PFSK-1 (cell line): Measurements from ENCODE around the gene AREL1.
A peak's percentile ranks its signal among the peaks of the same experiment; 100 is the strongest.

Experiments
- FOXP2 ChIP-seq: optimal IDR thresholded peaks from 2 replicates; pipeline ENCODE3; 2011; ENCODE audit warnings: borderline replicate concordance, control low read depth, inconsistent platforms; ENCODE audit not compliant: insufficient read depth; ENCODE audit errors: extremely low read length, extremely low read depth
- POLR2AphosphoS5 ChIP-seq: IDR thresholded peaks from 2 replicates; pipeline ENCODE4 v1.6.1; 2012; ENCODE audit warnings: low read depth, mild to moderate bottlenecking, control low read depth, low read length, moderate library complexity
- SIN3A ChIP-seq: IDR thresholded peaks from 2 replicates; pipeline ENCODE4 v1.6.1; 2012; ENCODE audit warnings: mild to moderate bottlenecking, low read length, moderate library complexity, borderline replicate concordance; ENCODE audit not compliant: insufficient read depth
- TAF1 ChIP-seq: IDR thresholded peaks from 2 replicates; pipeline ENCODE4 v1.6.1; 2012; ENCODE audit warnings: low read length, control low read depth, borderline replicate concordance; ENCODE audit not compliant: insufficient read depth
- TF ChIP-seq, protein P1 (sequence below), 2 experiments: IDR thresholded peaks; 2 replicates each; pipeline versions ENCODE4 v1.6.1 to v1.8.0; 2011 to 2012; ENCODE audit warnings: low read depth in 2 of 2, low read length in 2 of 2, control low read depth in 1 of 2, inconsistent platforms in 1 of 2, mild to moderate bottlenecking in 1 of 2, moderate library complexity in 1 of 2; ENCODE audit not compliant: insufficient read depth in 1 of 2

Gene AREL1

DNA sequence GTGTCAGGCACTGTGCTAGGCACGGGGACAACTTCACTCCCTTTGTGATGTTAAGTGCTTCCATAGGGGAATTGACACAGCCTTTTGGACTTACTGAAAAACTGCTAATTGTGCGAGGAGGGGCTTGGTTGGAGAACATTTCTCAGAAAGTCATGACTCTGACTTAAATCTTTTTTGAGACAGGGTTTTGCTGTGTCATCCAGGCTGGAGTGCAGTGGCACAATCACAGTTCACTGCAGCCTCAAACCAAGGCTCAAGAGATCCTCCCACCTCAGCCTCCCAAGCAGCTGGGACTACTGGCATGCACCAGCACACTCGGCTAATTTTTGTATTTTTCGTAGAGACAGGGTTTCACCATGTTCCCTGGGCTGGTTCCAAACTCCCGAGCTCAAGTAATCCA is 90.6 kb downstream of the AREL1 start:
- no peak for TF ChIP-seq TAF1
- TF ChIP-seq, protein P1, sequence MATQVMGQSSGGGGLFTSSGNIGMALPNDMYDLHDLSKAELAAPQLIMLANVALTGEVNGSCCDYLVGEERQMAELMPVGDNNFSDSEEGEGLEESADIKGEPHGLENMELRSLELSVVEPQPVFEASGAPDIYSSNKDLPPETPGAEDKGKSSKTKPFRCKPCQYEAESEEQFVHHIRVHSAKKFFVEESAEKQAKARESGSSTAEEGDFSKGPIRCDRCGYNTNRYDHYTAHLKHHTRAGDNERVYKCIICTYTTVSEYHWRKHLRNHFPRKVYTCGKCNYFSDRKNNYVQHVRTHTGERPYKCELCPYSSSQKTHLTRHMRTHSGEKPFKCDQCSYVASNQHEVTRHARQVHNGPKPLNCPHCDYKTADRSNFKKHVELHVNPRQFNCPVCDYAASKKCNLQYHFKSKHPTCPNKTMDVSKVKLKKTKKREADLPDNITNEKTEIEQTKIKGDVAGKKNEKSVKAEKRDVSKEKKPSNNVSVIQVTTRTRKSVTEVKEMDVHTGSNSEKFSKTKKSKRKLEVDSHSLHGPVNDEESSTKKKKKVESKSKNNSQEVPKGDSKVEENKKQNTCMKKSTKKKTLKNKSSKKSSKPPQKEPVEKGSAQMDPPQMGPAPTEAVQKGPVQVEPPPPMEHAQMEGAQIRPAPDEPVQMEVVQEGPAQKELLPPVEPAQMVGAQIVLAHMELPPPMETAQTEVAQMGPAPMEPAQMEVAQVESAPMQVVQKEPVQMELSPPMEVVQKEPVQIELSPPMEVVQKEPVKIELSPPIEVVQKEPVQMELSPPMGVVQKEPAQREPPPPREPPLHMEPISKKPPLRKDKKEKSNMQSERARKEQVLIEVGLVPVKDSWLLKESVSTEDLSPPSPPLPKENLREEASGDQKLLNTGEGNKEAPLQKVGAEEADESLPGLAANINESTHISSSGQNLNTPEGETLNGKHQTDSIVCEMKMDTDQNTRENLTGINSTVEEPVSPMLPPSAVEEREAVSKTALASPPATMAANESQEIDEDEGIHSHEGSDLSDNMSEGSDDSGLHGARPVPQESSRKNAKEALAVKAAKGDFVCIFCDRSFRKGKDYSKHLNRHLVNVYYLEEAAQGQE (IDR thresholded peaks at IDR 0.05; ENCODE audit: insufficient read depth in 1 of 2, low read depth in 2 of 2, low read length in 2 of 2): no peak

DNA sequence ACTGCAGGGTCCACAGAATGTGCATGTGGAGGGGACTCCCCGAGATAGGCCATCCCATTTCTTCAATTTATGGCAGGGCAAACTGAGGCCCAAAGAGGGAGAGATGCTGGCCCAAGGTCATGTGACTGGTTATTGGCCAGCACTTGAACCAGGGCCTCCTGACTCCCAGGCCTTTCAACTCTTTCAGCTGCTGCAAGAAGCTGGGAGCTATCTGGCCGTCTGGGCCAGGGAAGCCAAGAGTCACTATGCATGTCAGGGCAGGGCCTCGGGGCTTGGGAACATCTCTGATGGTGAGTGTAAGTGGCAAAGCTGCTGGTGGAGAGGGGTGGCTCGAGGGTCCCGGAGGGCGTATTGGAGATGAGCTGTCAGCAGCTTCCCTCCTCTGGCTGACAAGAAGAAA is 91.3 kb downstream of the AREL1 start:
- TF ChIP-seq FOXP2 (no peak), SIN3A (no peak), POLR2AphosphoS5 (no peak), TAF1 (no peak)
- TF ChIP-seq, protein P1 (IDR thresholded peaks at IDR 0.05; ENCODE audit: insufficient read depth in 1 of 2, low read depth in 2 of 2, low read length in 2 of 2): no peak

DNA sequence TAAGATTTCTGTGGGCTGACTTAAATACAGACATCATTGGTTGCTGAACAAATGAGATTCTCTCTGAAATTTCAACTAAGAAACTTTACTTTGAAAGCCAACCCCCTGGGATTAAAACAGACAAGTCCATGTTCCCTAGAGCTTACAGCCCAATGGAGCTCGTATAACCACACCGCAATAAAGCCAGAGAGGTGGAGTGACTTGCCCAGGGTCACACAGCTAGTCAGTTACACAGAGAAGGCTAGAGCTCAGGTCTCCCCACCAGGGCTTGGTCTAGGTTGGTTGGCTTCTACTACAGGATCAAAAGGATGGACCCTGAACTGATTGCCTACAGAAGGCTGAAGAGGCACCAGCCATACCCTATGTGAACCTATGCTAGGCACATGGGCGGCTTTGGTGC is 92.0 kb downstream of the AREL1 start:
- no peak for TF ChIP-seq TAF1
- no peak for TF ChIP-seq POLR2AphosphoS5
- TF ChIP-seq, protein P1 (IDR thresholded peaks at IDR 0.05; ENCODE audit: insufficient read depth in 1 of 2, low read depth in 2 of 2, low read length in 2 of 2): no peak
- no peak for TF ChIP-seq FOXP2
- TF ChIP-seq SIN3A: no peak

DNA sequence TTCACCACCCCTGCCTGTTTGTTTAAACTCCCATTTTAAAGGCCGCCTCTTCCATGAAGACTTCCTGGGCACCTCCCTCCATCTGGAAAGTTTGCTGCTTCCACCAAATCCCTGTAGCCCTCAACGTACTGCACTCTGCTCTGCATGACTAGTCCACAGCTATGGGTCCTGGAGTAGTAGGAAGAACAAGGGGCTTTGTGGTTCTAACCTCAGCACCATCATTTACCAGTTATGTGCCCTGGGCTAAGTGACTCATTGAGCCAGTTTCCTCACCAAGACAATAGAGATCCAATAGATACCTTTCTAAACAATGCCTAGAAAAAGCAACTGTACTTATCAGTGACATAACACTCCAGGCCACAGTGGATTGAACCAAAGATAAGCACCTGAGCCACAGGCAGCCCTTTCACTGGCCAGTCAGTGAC is 92.4 kb downstream of the AREL1 start:
- TF ChIP-seq TAF1 (no peak), FOXP2 (no peak), POLR2AphosphoS5 (no peak), SIN3A (no peak)
- TF ChIP-seq, protein P1 (IDR thresholded peaks at IDR 0.05; ENCODE audit: insufficient read depth in 1 of 2, low read depth in 2 of 2, low read length in 2 of 2): no peak

DNA sequence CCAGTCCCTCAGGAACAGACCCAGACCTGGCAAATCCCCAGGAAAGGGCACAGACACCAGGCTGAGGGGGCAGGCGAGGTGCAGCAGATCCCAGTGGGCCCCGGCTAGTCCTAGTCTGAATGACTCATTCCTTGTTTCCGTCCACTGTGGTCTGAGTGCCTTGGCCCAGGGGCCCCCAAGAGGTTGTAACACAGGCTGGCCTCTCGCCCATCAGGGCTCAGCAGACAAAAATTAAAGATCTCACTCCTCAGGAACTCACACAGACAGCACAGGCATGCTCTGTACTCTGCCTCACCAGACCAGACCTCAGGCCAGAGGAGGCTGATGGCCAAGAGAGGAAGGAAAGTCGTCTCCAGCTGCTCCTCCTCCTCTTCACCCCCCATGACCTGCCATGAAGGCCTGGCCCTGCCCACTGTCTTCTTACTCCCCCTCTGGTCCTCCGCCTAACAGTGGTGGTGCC is 93.2 kb downstream of the AREL1 start:
- no peak for TF ChIP-seq POLR2AphosphoS5
- TF ChIP-seq FOXP2: peak; percentile 19
